CD4-positive, alpha-beta T cell (primary cell): Measurements from ENCODE around the gene RAET1L. TPM values are rescaled to one million over a fixed set of nuclear protein-coding genes. Genes with fewer than 3 reads are reported as not detected.

Experiments
- ATAC-seq: fragments of 200-7000 bp; cut with Tn5 transposase; one replicate; pipeline ENCODE4 v1.10.0; 2022; ENCODE audit warnings: mild to moderate bottlenecking; ENCODE audit not compliant: poor library complexity
- CTCF ChIA-PET: fragments of 350-600 bp; sonication (Branson Sonifier 250); formaldehyde crosslinking; loops from one replicate; lab custom pipeline; 2021; ENCODE audit warnings: antibody characterized with exemption, inconsistent platforms; lab: Charles Lee
- POLR2A ChIA-PET: fragments of 350-600 bp; sonication (Branson Sonifier 250); formaldehyde crosslinking; loops from one replicate; lab custom pipeline; 2021; ENCODE audit warnings: antibody characterized with exemption, inconsistent platforms; lab: Charles Lee
- DNase-seq, 14 experiments: peaks; one replicate each; pipeline ENCODE4 v3.0.0-alpha.2; 2013 to 2020; ENCODE audit warnings: mixed read lengths in 2 of 14
- H3K27ac ChIP-seq, 2 donors: one replicate each; pipeline versions ENCODE4 v1.5.1 to v1.7.0; 2013; ENCODE audit warnings: low read length in 2 of 2, low read depth in 1 of 2, mild to moderate bottlenecking in 1 of 2
- H3K27me3 ChIP-seq, 2 experiments: 1 replicate in 1 of 2; 2 replicates in 1 of 2; pipeline versions ENCODE4 v1.6.1 to v1.7.0; 2013; ENCODE audit warnings: low read length in 2 of 2, control low read depth in 1 of 2, mild to moderate bottlenecking in 1 of 2, moderate library complexity in 1 of 2; ENCODE audit not compliant: insufficient read depth in 2 of 2, control insufficient read depth in 1 of 2
- H3K36me3 ChIP-seq: one replicate; pipeline ENCODE4 v1.6.1; 2013; ENCODE audit warnings: low read length, control low read depth; ENCODE audit not compliant: insufficient read depth
- H3K4me1 ChIP-seq: one replicate; pipeline ENCODE4 v1.6.1; 2013; ENCODE audit warnings: low read length, control low read depth; ENCODE audit not compliant: insufficient read depth
- H3K4me3 ChIP-seq: one replicate; pipeline ENCODE4 v1.5.1; 2013; ENCODE audit warnings: mild to moderate bottlenecking, low read length, moderate library complexity
- H3K9me3 ChIP-seq, 2 experiments: 1 replicate in 1 of 2; 2 replicates in 1 of 2; pipeline versions ENCODE4 v1.6.1 to v1.7.0; 2013; ENCODE audit warnings: low read length in 2 of 2, mild to moderate bottlenecking in 2 of 2, control low read depth in 1 of 2, moderate library complexity in 1 of 2; ENCODE audit not compliant: control insufficient read depth in 1 of 2, insufficient read depth in 1 of 2
- H3K27ac Mint-ChIP-seq: one replicate; pipeline ENCODE4 v1.8.0; 2020; ENCODE audit warnings: mixed read lengths
- H3K27me3 Mint-ChIP-seq: one replicate; pipeline ENCODE4 v1.8.0; 2021; ENCODE audit warnings: mixed read lengths
- H3K36me3 Mint-ChIP-seq: one replicate; pipeline ENCODE4 v1.8.0; 2021; ENCODE audit warnings: low read depth, mixed read lengths
- H3K4me1 Mint-ChIP-seq: one replicate; pipeline ENCODE4 v1.8.0; 2021; ENCODE audit warnings: low read depth, mixed read lengths
- H3K4me3 Mint-ChIP-seq: one replicate; pipeline ENCODE4 v1.8.0; 2020; ENCODE audit warnings: mild to moderate bottlenecking, mixed read lengths
- H3K9me3 Mint-ChIP-seq: one replicate; pipeline ENCODE4 v1.8.0; 2020; ENCODE audit warnings: mixed read lengths
- intact Hi-C, 2 experiments: fragments of 100-400 bp; cut with DNase I in 1 of 2; cut with micrococcal nuclease in 1 of 2; formaldehyde crosslinking; loops; one replicate each; pipeline versions ENCODE4 v1.15.1 to v1.9.0; 2023 to 2025; cut with DNase I, micrococcal nuclease
- total RNA-seq, 174 experiments: library from RNA in 2 of 174; stranded (reverse) in 2 of 174; gene quantifications; one replicate each; pipeline ENCODE4 v1.2.3 and lab custom pipeline; 2021 to 2026
- TF ChIP-seq, protein P1 (sequence below): fragments of 200-600 bp; IDR thresholded peaks from one replicate; pipeline ENCODE4 v1.8.0; 2022; ENCODE audit warnings: antibody characterized with exemption, mild to moderate bottlenecking

The RAET1L gene
- total RNA-seq, 2 experiments from 2014 or later, result not detected

DNA sequence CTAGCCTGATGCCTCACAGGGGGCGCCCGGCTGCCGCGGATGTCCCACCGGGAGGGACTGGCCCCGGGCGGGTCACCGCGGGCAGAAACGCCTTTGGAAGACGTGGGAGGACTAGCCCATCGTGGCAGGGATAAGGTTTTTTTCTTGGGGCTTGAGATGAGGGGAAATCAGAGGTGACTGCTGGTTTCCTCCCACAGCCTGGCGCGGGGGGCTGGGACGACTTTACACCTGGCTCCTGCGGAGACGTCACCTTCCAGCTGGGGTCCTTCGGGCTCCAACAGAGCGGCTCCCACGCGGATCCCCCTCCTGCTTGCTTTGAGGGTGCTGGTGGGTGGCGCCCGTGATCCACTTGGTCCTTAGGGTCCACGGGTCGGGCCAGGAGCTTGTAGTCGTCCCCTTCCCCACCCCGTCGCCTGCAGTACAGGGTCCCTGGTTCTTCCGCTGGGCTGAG, 32.2 kb upstream of the RAET1L start:
- H3K36me3 ChIP-seq, result no peaks in the 10 kb centered on the region
- intact Hi-C loops, result no loop called here
- H3K27me3 ChIP-seq, result peaks cover 13 to 26% of the 10 kb centered on the region in 2 experiments
- H3K27ac Mint-ChIP-seq, result no peak overlapping the region
- POLR2A ChIA-PET, result no interaction called here
- no peak overlapping the region for H3K27ac ChIP-seq
- H3K9me3 ChIP-seq, result peaks cover 0 to 4% of the 10 kb centered on the region in 2 experiments
- CTCF ChIA-PET, result no interaction called here
- no peak overlapping the region for H3K4me3 ChIP-seq
- H3K4me3 Mint-ChIP-seq, result no peak overlapping the region
- no peaks in the 10 kb centered on the region for H3K36me3 Mint-ChIP-seq
- peaks cover 69% of the 10 kb centered on the region for H3K27me3 Mint-ChIP-seq
- H3K4me1 Mint-ChIP-seq, result peaks cover 10% of the 10 kb centered on the region
- DNase-seq (no peak), ATAC-seq (no peak)
- TF ChIP-seq, protein P1, sequence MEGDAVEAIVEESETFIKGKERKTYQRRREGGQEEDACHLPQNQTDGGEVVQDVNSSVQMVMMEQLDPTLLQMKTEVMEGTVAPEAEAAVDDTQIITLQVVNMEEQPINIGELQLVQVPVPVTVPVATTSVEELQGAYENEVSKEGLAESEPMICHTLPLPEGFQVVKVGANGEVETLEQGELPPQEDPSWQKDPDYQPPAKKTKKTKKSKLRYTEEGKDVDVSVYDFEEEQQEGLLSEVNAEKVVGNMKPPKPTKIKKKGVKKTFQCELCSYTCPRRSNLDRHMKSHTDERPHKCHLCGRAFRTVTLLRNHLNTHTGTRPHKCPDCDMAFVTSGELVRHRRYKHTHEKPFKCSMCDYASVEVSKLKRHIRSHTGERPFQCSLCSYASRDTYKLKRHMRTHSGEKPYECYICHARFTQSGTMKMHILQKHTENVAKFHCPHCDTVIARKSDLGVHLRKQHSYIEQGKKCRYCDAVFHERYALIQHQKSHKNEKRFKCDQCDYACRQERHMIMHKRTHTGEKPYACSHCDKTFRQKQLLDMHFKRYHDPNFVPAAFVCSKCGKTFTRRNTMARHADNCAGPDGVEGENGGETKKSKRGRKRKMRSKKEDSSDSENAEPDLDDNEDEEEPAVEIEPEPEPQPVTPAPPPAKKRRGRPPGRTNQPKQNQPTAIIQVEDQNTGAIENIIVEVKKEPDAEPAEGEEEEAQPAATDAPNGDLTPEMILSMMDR, result no peak
- H3K9me3 Mint-ChIP-seq, result no peaks in the 10 kb centered on the region
- peaks cover 9% of the 10 kb centered on the region for H3K4me1 ChIP-seq

DNA sequence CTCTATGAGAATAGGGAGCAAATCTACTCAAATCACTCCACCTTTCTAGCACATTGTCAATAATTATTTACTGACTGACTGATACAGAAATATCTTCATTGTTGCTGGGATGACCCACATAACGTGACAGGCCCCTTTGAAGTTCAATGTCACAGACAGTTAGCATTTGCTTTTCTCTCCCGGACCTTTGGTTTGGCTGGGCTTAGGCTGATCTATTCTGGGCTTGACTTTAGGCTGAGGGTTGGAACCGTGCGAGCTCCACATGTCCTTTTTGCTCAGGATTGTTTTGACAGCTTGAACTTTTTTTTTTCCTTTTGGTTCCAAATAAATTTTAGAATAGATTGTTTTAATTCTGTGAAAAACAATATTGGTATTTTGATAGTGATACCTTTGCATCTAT, 31.6 kb upstream of the RAET1L start:
- Mint-ChIP-seq H3K27ac (no peak overlapping the region), H3K27me3 (peaks cover 75% of the 10 kb centered on the region)
- CTCF ChIA-PET, result interaction anchor here (1.2 kb wide), 1 partner anchor 24 kb away, joined by 3 read pairs; no protein-coding TSS in a partner anchor

DNA sequence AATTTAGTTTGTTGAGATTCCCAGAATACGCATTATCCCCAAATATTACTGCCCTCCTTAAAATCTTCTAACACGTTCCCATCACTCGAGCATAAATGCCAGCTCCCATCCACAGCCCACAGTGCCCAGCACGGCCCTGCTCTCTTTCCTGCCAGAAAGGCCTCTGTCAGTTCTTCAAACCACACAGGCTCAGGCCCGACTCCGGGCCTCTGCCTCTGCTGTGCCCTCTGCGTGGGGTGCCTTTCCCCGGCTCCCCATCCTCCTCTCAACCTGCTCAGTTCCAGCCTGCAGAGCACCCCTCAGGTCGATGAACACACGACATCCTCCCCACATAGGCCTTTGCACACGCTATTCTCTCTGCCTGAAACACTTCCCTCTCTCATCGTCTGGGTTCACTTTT, 30.8 kb upstream of the RAET1L start:
- no peak overlapping the region for H3K4me3 Mint-ChIP-seq
- H3K9me3 ChIP-seq, result peaks cover 0 to 4% of the 10 kb centered on the region in 2 experiments
- H3K4me1 ChIP-seq, result peaks cover 9% of the 10 kb centered on the region
- ATAC-seq, result no peak
- H3K27ac ChIP-seq, result no peak overlapping the region
- TF ChIP-seq, protein P1, result no peak
- no peaks in the 10 kb centered on the region for H3K36me3 Mint-ChIP-seq
- DNase-seq, result no peak
- no peaks in the 10 kb centered on the region for H3K36me3 ChIP-seq
- peaks cover 24 to 30% of the 10 kb centered on the region in 2 experiments for H3K27me3 ChIP-seq
- H3K9me3 Mint-ChIP-seq, result no peaks in the 10 kb centered on the region
- no peak overlapping the region for H3K4me3 ChIP-seq
- ChIA-PET CTCF (interaction anchor here (1.2 kb wide), 1 partner anchor 25 kb away, joined by 3 read pairs; no protein-coding TSS in a partner anchor), POLR2A (no interaction called here)
- intact Hi-C loops, result no loop called here
- H3K27ac Mint-ChIP-seq, result no peak overlapping the region
- H3K4me1 Mint-ChIP-seq, result peaks cover 10% of the 10 kb centered on the region
- H3K27me3 Mint-ChIP-seq, result peaks cover 81% of the 10 kb centered on the region

More for the DNA sequence above, 31.6 kb upstream of the RAET1L start:
- no peaks in the 10 kb centered on the region for H3K36me3 Mint-ChIP-seq
- POLR2A ChIA-PET, result no interaction called here
- no peaks in the 10 kb centered on the region for H3K9me3 Mint-ChIP-seq
- no peak overlapping the region for H3K4me3 ChIP-seq
- H3K9me3 ChIP-seq, result peaks cover 0 to 4% of the 10 kb centered on the region in 2 experiments
- TF ChIP-seq, protein P1, result no peak
- peaks cover 10% of the 10 kb centered on the region for H3K4me1 Mint-ChIP-seq
- H3K27ac ChIP-seq, result no peak overlapping the region
- H3K27me3 ChIP-seq, result peaks cover 17 to 29% of the 10 kb centered on the region in 2 experiments
- no peaks in the 10 kb centered on the region for H3K36me3 ChIP-seq
- ATAC-seq (no peak), DNase-seq (no peak)
- H3K4me1 ChIP-seq, result peaks cover 9% of the 10 kb centered on the region
- intact Hi-C loops, result no loop called here
- H3K4me3 Mint-ChIP-seq, result no peak overlapping the region
